SK-N-SH (cell line): ENCODE data around the gene TMEM196.

Experiments
- JUND ChIP-seq: IDR thresholded peaks from 2 replicates; pipeline ENCODE4 v1.4.0; 2012
- RAD21 ChIP-seq: IDR thresholded peaks from 2 replicates; pipeline ENCODE4 v1.6.1; 2012; ENCODE audit warnings: mild to moderate bottlenecking, low read length
- TF ChIP-seq, protein P1 (sequence below): fragments of 200-600 bp; sonication (generic); IDR thresholded peaks from 2 replicates; pipeline ENCODE4 v1.6.1; 2017; ENCODE audit warnings: antibody characterized with exemption, mild to moderate bottlenecking, moderate library complexity

DNA sequence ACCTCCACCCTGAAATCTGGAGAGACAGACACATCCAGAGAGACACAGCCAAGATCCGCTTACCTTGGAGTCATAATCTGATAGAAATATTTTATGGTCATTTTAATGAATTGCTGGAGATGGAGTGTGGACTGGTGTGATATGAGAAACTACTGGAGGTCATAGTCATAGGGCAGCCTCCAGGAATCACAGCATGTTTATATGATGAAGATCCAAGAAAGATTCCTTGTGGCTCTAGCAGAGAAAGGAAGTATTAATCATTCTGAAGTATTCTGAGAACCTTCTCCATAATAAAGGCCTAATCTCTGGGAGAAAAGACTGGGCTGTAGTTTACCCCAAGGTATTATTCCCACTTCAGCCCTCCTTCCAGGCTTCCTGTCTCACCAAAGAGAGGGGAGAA is 102.6 kb downstream of the TMEM196 start:
- TF ChIP-seq, protein P1, sequence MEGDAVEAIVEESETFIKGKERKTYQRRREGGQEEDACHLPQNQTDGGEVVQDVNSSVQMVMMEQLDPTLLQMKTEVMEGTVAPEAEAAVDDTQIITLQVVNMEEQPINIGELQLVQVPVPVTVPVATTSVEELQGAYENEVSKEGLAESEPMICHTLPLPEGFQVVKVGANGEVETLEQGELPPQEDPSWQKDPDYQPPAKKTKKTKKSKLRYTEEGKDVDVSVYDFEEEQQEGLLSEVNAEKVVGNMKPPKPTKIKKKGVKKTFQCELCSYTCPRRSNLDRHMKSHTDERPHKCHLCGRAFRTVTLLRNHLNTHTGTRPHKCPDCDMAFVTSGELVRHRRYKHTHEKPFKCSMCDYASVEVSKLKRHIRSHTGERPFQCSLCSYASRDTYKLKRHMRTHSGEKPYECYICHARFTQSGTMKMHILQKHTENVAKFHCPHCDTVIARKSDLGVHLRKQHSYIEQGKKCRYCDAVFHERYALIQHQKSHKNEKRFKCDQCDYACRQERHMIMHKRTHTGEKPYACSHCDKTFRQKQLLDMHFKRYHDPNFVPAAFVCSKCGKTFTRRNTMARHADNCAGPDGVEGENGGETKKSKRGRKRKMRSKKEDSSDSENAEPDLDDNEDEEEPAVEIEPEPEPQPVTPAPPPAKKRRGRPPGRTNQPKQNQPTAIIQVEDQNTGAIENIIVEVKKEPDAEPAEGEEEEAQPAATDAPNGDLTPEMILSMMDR = no peak
- TF ChIP-seq JUND (no peak), RAD21 (no peak)
